Tibial artery (tissue), 4 donors: ENCODE measurements around the gene BLACAT1.

Experiments used
- DNase-seq, 2 donors: peaks; one replicate each; pipeline ENCODE4 v3.0.0-alpha.2; 2019
- H3K27ac ChIP-seq, 2 donors: fragments of 200-600 bp; sonication (generic) in 1 of 2; 1 replicate in 1 of 2; 2 replicates in 1 of 2; pipeline ENCODE4 v1.5.1; 2018 to 2019; ENCODE audit warnings: mild to moderate bottlenecking in 1 of 2
- H3K27me3 ChIP-seq, 2 donors: fragments of 200-600 bp; sonication (generic) in 1 of 2; one replicate each; pipeline versions ENCODE4 v1.5.1 to v1.6.0; 2016 to 2019
- H3K36me3 ChIP-seq, 3 donors: fragments of 200-600 bp; sonication (generic) in 2 of 3; one replicate each; pipeline ENCODE4 v1.5.1; 2016 to 2019; ENCODE audit warnings: mild to moderate bottlenecking in 2 of 3
- H3K4me1 ChIP-seq, 4 donors: fragments of 200-600 bp; sonication (generic) in 2 of 4; 1 replicate in 3 of 4; 2 replicates in 1 of 4; pipeline ENCODE4 v1.5.1; 2016 to 2019
- H3K4me3 ChIP-seq, 2 donors: fragments of 200-600 bp; sonication (generic) in 1 of 2; 1 replicate in 1 of 2; 2 replicates in 1 of 2; pipeline ENCODE4 v1.5.1; 2018 to 2019; ENCODE audit warnings: mild to moderate bottlenecking in 2 of 2
- H3K9me3 ChIP-seq, 3 donors: fragments of 200-600 bp; sonication (generic) in 1 of 3; one replicate each; pipeline ENCODE4 v1.5.1; 2016 to 2019
- intact Hi-C: fragments of 100-400 bp; cut with DNase I; formaldehyde crosslinking; loops from one replicate; pipeline ENCODE4 v1.15.0; 2023; ENCODE audit warnings: low total_unique reads
- TF ChIP-seq, protein P1 (sequence below), 2 experiments: fragments of 200-600 bp in 1 of 2; fragments of 450-650 bp in 1 of 2; IDR thresholded peaks; one replicate each; pipeline ENCODE4 v1.5.1; 2017 to 2019; ENCODE audit warnings: antibody characterized with exemption in 2 of 2, mild to moderate bottlenecking in 1 of 2, moderate library complexity in 1 of 2

BLACAT1 gene

GRCh38 chr1:205494115-205494514 is 38.3 kb upstream of the BLACAT1 start:
- no peak overlapping the region for H3K4me3 ChIP-seq
- no peaks in the 10 kb centered on the region for H3K27me3 ChIP-seq
- no peaks in the 10 kb centered on the region for H3K9me3 ChIP-seq
- H3K27ac ChIP-seq: peak overlapping the region; percentile 52 to 79
- TF ChIP-seq, protein P1, sequence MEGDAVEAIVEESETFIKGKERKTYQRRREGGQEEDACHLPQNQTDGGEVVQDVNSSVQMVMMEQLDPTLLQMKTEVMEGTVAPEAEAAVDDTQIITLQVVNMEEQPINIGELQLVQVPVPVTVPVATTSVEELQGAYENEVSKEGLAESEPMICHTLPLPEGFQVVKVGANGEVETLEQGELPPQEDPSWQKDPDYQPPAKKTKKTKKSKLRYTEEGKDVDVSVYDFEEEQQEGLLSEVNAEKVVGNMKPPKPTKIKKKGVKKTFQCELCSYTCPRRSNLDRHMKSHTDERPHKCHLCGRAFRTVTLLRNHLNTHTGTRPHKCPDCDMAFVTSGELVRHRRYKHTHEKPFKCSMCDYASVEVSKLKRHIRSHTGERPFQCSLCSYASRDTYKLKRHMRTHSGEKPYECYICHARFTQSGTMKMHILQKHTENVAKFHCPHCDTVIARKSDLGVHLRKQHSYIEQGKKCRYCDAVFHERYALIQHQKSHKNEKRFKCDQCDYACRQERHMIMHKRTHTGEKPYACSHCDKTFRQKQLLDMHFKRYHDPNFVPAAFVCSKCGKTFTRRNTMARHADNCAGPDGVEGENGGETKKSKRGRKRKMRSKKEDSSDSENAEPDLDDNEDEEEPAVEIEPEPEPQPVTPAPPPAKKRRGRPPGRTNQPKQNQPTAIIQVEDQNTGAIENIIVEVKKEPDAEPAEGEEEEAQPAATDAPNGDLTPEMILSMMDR (IDR thresholded peaks at IDR 0.05): no peak
- peaks cover 0 to 25% (median 22%) of the 10 kb centered on the region in 4 donors for H3K4me1 ChIP-seq
- H3K36me3 ChIP-seq: no peaks in the 10 kb centered on the region
- intact Hi-C loops: no loop called here
- no peak for DNase-seq

DNA sequence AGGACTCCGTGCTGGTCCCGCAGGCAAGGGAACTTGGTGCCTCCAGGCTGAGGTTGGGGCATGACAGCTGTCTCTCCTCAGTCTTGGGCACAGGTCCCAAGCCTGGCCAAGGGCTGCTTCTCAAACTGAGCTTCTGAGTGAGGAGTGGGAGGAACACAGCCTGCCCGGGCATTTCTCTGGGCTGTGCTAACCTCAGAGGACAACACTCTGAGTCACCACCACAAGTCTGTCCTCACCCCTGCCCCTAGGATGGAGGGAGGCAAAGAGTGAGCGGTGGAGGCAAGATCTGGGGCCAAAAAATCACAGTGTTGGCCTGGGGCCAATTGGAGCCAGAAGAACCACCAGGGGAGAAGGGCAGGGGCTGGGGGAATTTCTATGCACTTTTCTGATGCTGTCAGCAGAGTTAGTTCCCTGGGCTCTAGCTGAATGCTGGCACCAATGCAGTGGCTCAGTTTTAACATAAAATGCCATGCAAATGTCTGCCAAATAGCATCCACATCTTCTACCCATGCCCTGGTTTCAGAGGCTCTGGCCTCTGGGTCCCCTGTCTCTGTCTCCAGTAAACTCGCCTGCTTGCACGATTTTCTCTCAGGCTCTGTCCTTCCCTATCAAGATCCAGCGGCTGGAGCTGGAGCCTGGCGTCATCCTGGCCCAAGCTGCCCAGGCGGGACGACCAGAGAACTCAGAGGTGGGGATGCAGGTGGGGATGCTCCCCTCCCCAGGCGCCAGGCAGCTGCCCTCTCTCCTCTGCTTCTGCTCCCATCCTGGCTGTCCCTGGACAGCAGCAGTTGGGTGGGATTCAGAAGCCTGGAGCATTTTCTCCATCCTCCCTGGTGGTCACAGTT is 37.6 kb upstream of the BLACAT1 start:
- H3K36me3 ChIP-seq: no peaks in the 10 kb centered on the region
- peak; percentile 44 to 81 for DNase-seq
- H3K4me1 ChIP-seq: peaks cover 0 to 25% (median 22%) of the 10 kb centered on the region in 4 donors
- TF ChIP-seq, protein P1 (IDR thresholded peaks at IDR 0.05): no peak
- peak overlapping the region; percentile 52 to 79 for H3K27ac ChIP-seq
- H3K27me3 ChIP-seq: no peaks in the 10 kb centered on the region
- intact Hi-C loops: no loop called here
- H3K9me3 ChIP-seq: no peaks in the 10 kb centered on the region
- no peak overlapping the region for H3K4me3 ChIP-seq

GRCh38 chr1:205492774-205493173 is 36.9 kb upstream of the BLACAT1 start:
- Histone ChIP-seq H3K27me3 (no peaks in the 10 kb centered on the region), H3K4me3 (no peak overlapping the region), H3K4me1 (peaks cover 0 to 25% (median 22%) of the 10 kb centered on the region in 4 donors), H3K36me3 (no peaks in the 10 kb centered on the region), H3K9me3 (no peaks in the 10 kb centered on the region), H3K27ac (peak overlapping the region; percentile 52 to 79)
- TF ChIP-seq, protein P1 (IDR thresholded peaks at IDR 0.05): no peak
- intact Hi-C loops: no loop called here
- no peak for DNase-seq

- Histone ChIP-seq H3K9me3 (no peaks in the 10 kb centered on the region), H3K27me3 (no peaks in the 10 kb centered on the region), H3K27ac (peak overlapping the region in 1 of 2 donors; percentile 79), H3K4me1 (peaks cover 0 to 25% (median 22%) of the 10 kb centered on the region in 4 donors), H3K4me3 (no peak overlapping the region), H3K36me3 (no peaks in the 10 kb centered on the region)
- intact Hi-C loops: no loop called here
- DNase-seq: no peak
- TF ChIP-seq, protein P1 (IDR thresholded peaks at IDR 0.05): no peak
Observed at GRCh38 chr1:205492201-205492667, 36.4 kb upstream of the BLACAT1 start.

- H3K36me3 ChIP-seq: no peaks in the 10 kb centered on the region
- H3K27ac ChIP-seq: no peak overlapping the region
- no peak overlapping the region for H3K4me3 ChIP-seq
- TF ChIP-seq, protein P1 (IDR thresholded peaks at IDR 0.05): no peak
- peaks cover 0 to under 1% of the 10 kb centered on the region in 2 donors for H3K27me3 ChIP-seq
- intact Hi-C loops: no loop called here
- no peaks in the 10 kb centered on the region for H3K9me3 ChIP-seq
- H3K4me1 ChIP-seq: peaks cover 0 to 25% (median 22%) of the 10 kb centered on the region in 4 donors
- no peak for DNase-seq
Observed at GRCh38 chr1:205491794-205492193, 35.9 kb upstream of the BLACAT1 start.
